ENCODE measurements around the gene ALDH1A2.

ALDH1A2 gene

DNA sequence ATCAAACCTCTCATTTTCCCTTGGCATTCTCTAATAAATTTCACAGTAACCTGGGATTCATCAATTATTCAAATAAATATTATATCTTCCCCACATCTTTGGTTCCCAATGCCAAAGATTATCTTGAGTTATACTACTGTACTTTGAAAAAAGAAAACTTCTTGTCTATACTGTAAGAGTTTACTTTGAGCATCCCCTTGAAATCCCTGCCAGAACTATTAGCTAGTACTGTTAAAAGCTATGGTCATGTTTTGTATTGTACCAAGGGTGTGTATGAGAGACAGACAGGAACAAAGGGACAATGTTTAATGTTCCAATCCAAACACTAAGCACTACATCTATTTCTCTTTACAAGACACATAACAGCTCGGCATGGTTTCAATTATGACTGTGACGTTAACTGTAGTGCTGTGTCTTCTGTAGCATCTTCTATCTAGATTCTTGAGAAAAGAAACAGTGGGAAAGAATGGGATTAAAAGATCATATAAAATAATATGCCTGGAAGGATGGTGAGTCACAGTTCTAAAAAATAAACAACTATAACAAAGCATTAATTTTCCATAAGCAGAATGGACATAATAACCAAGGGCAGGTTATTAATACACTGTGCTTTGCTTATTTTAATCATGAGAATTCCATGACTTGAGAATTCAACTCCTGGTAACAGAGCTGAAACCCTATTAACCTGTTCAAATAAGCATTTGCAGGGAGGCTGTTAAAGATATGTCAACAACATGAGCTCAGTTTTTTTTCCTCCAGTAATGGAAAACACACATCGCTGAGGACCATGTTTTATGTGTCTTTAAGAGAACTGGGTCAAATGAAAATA, 71.1 kb downstream of the ALDH1A2 start:
- no peak for DNase-seq
- Histone ChIP-seq H3K14ac (ENCODE audit: low read length) (no peak overlapping the region), H2AFZ (ENCODE audit: insufficient read depth, low read length, poor library complexity) (no peak overlapping the region), H3K4me2 (ENCODE audit: low read length) (no peak overlapping the region), H3K4ac (ENCODE audit: low read depth, low read length) (no peak overlapping the region), H4K8ac (ENCODE audit: low read depth, low read length) (no peak overlapping the region), H2AK5ac (ENCODE audit: low read length) (no peak overlapping the region), H3K27ac (ENCODE audit: low read depth, low read length) (no peak overlapping the region), H3K23ac (ENCODE audit: low read length) (no peak overlapping the region), H2BK5ac (ENCODE audit: low read depth, low read length, poor library complexity) (no peak overlapping the region), H3K27me3 (ENCODE audit: insufficient read depth, low read length) (no peaks in the 10 kb centered on the region), H4K91ac (ENCODE audit: low read depth, low read length) (no peak overlapping the region), H3K36me3 (ENCODE audit: control insufficient read depth in 1 of 2, insufficient read depth in 2 of 2, low read length in 2 of 2) (no peaks in the 10 kb centered on the region), H2BK12ac (ENCODE audit: low read length) (no peak overlapping the region), H3K4me3 (ENCODE audit: low read depth, low read length) (no peak overlapping the region), H3K9ac (ENCODE audit: low read length) (no peak overlapping the region), H4K12ac (ENCODE audit: low read depth, low read length) (no peak overlapping the region), H3K79me2 (ENCODE audit: control insufficient read depth, insufficient read depth, low read length, poor library complexity) (no peaks in the 10 kb centered on the region), H3K4me1 (ENCODE audit: control insufficient read depth in 1 of 2, insufficient read depth in 2 of 2, low read length in 2 of 2) (no peaks in the 10 kb centered on the region), H3K79me1 (ENCODE audit: low read length) (no peaks in the 10 kb centered on the region), H2BK120ac (ENCODE audit: insufficient read depth, low read length, poor library complexity) (no peak overlapping the region), H3K18ac (ENCODE audit: low read length) (no peak overlapping the region), H3K9me3 (ENCODE audit: insufficient read depth, low read depth, low read length) (no peaks in the 10 kb centered on the region)
- WGBS (ENCODE audit: extremely low coverage, insufficient coverage, insufficient read length) = no CpG with 5 or more reads among the region's 3 CpGs

DNA sequence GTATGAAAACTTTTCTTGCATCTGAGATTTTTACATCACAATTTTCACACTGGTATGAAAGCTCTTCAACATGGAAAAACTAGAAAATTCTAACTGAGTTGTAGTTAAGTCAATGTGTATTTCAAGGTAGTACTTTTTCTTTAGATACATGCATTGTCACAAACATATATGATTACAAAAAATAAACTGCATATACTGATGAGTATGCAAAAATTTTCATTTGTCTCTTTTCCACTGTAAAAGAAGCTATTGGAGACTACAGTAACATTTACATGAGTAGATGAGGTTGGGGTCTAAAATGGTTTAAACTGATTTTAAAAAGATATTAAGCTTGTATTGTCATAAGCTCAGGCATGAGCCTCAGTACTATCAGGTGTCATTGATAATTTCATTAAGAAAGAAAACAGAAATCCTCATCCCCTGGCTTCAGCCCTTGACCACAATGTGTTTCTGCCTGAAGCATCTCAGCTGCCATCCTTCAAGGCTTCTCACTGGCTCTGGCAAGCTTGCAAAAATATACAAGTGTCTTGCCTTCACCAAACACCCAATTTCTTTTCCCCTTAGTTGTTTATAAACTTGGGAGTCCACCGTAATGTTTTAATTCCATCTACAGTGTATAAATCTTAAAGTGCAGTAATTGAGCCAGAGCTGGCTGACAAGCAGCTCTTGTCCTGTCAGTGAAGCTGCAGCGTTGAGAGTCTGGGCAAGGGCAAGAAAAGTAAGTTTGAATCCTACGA, 71.9 kb downstream of the ALDH1A2 start:
- no peak overlapping the region for H2BK120ac ChIP-seq (ENCODE audit: insufficient read depth, low read length, poor library complexity)
- no peak overlapping the region for H4K91ac ChIP-seq (ENCODE audit: low read depth, low read length)
- no peak overlapping the region for H3K14ac ChIP-seq (ENCODE audit: low read length)
- H3K79me1 ChIP-seq (ENCODE audit: low read length) = no peaks in the 10 kb centered on the region
- H3K79me2 ChIP-seq (ENCODE audit: control insufficient read depth, insufficient read depth, low read length, poor library complexity) = no peaks in the 10 kb centered on the region
- no CpG with 5 or more reads among the region's 3 CpGs for WGBS (ENCODE audit: extremely low coverage, insufficient coverage, insufficient read length)
- H4K12ac ChIP-seq (ENCODE audit: low read depth, low read length) = no peak overlapping the region
- H3K9me3 ChIP-seq (ENCODE audit: insufficient read depth, low read depth, low read length) = no peaks in the 10 kb centered on the region
- H3K4ac ChIP-seq (ENCODE audit: low read depth, low read length) = no peak overlapping the region
- H3K4me2 ChIP-seq (ENCODE audit: low read length) = no peak overlapping the region
- H3K27ac ChIP-seq (ENCODE audit: low read depth, low read length) = no peak overlapping the region
- H2BK12ac ChIP-seq (ENCODE audit: low read length) = no peak overlapping the region
- H3K18ac ChIP-seq (ENCODE audit: low read length) = no peak overlapping the region
- DNase-seq = no peak
- H3K9ac ChIP-seq (ENCODE audit: low read length) = no peak overlapping the region
- H3K27me3 ChIP-seq (ENCODE audit: insufficient read depth, low read length) = no peaks in the 10 kb centered on the region
- H4K8ac ChIP-seq (ENCODE audit: low read depth, low read length) = no peak overlapping the region
- H2AFZ ChIP-seq (ENCODE audit: insufficient read depth, low read length, poor library complexity) = no peak overlapping the region
- H3K23ac ChIP-seq (ENCODE audit: low read length) = no peak overlapping the region
- no peaks in the 10 kb centered on the region for H3K36me3 ChIP-seq (ENCODE audit: control insufficient read depth in 1 of 2, insufficient read depth in 2 of 2, low read length in 2 of 2)
- H3K4me3 ChIP-seq (ENCODE audit: low read depth, low read length) = no peak overlapping the region
- no peaks in the 10 kb centered on the region for H3K4me1 ChIP-seq (ENCODE audit: control insufficient read depth in 1 of 2, insufficient read depth in 2 of 2, low read length in 2 of 2)
- H2AK5ac ChIP-seq (ENCODE audit: low read length) = no peak overlapping the region
- no peak overlapping the region for H2BK5ac ChIP-seq (ENCODE audit: low read depth, low read length, poor library complexity)

DNA sequence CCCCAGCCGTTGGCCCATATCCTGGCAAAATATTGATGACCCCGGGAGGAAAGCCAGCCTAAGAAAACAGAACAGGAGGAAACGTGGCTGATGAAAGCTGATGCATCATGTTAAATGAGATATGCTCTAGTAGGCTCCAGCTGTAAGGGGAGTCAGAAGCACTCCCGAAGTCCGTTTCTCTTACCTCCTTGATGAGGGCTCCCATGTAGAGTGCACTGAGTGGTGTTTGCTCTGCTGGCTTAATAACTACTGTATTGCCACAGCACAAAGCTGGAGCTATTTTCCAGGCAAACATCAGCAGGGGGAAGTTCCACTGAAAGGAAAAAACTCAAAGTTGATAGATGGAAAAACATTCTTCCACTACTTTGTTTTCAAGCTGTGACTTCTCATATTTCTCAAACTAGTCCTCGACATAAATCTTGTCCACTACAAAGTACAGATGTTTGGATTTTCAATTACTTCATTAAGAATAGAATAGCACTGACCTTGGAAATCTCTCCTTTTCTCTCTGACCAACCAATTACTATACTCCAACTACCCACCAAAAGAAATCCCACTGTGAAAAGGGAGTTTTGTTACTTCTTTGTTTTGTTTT, 72.7 kb downstream of the ALDH1A2 start:
- H3K23ac ChIP-seq (ENCODE audit: low read length) = no peak overlapping the region
- no peak overlapping the region for H2BK120ac ChIP-seq (ENCODE audit: insufficient read depth, low read length, poor library complexity)
- no peak overlapping the region for H3K9ac ChIP-seq (ENCODE audit: low read length)
- no peak overlapping the region for H3K4me3 ChIP-seq (ENCODE audit: low read depth, low read length)
- no peak overlapping the region for H2AFZ ChIP-seq (ENCODE audit: insufficient read depth, low read length, poor library complexity)
- H3K27ac ChIP-seq (ENCODE audit: low read depth, low read length) = no peak overlapping the region
- no peaks in the 10 kb centered on the region for H3K36me3 ChIP-seq (ENCODE audit: control insufficient read depth in 1 of 2, insufficient read depth in 2 of 2, low read length in 2 of 2)
- H2AK5ac ChIP-seq (ENCODE audit: low read length) = no peak overlapping the region
- H3K4me2 ChIP-seq (ENCODE audit: low read length) = no peak overlapping the region
- H4K12ac ChIP-seq (ENCODE audit: low read depth, low read length) = no peak overlapping the region
- WGBS (ENCODE audit: extremely low coverage, insufficient coverage, insufficient read length) = no CpG with 5 or more reads among the region's 6 CpGs
- no peak overlapping the region for H3K4ac ChIP-seq (ENCODE audit: low read depth, low read length)
- no peak overlapping the region for H2BK12ac ChIP-seq (ENCODE audit: low read length)
- H3K18ac ChIP-seq (ENCODE audit: low read length) = no peak overlapping the region
- H3K79me1 ChIP-seq (ENCODE audit: low read length) = no peaks in the 10 kb centered on the region
- no peaks in the 10 kb centered on the region for H3K79me2 ChIP-seq (ENCODE audit: control insufficient read depth, insufficient read depth, low read length, poor library complexity)
- H4K8ac ChIP-seq (ENCODE audit: low read depth, low read length) = no peak overlapping the region
- H3K4me1 ChIP-seq (ENCODE audit: control insufficient read depth in 1 of 2, insufficient read depth in 2 of 2, low read length in 2 of 2) = no peaks in the 10 kb centered on the region
- H3K27me3 ChIP-seq (ENCODE audit: insufficient read depth, low read length) = no peaks in the 10 kb centered on the region
- no peak for DNase-seq
- H2BK5ac ChIP-seq (ENCODE audit: low read depth, low read length, poor library complexity) = no peak overlapping the region
- no peak overlapping the region for H4K91ac ChIP-seq (ENCODE audit: low read depth, low read length)
- H3K14ac ChIP-seq (ENCODE audit: low read length) = no peak overlapping the region
- H3K9me3 ChIP-seq (ENCODE audit: insufficient read depth, low read depth, low read length) = no peaks in the 10 kb centered on the region

DNA sequence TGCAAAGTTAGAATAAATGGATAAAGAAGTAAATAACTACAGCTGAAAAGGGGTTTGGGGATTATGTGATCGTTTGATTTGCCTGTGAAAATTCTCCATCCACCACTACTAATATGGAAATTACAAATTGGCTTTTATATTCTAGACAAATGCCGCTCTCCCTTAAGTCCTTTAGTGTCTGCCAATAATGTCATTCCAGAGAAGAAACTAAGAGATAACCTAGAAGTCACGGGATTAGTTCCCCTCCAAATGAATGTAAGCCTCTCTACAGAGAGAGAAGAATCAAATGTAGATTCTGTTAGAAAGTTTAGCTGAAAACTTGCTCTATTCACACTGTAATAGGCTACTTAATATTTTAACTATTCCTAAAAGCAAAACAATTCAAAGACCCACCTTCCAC, 92.0 kb downstream of the ALDH1A2 start:
- DNase-seq = no peak
- H2BK5ac ChIP-seq (ENCODE audit: low read depth, low read length, poor library complexity) = no peak overlapping the region

More for the DNA sequence above, 92.0 kb downstream of the ALDH1A2 start:
- H2AFZ ChIP-seq (ENCODE audit: insufficient read depth, low read length, poor library complexity) = no peak overlapping the region
- H3K36me3 ChIP-seq (ENCODE audit: control insufficient read depth in 1 of 2, insufficient read depth in 2 of 2, low read length in 2 of 2) = no peaks in the 10 kb centered on the region
- no peak overlapping the region for H3K4me2 ChIP-seq (ENCODE audit: low read length)
- no peak overlapping the region for H4K12ac ChIP-seq (ENCODE audit: low read depth, low read length)
- no peak overlapping the region for H3K9ac ChIP-seq (ENCODE audit: low read length)
- no peak overlapping the region for H2BK12ac ChIP-seq (ENCODE audit: low read length)
- H3K18ac ChIP-seq (ENCODE audit: low read length) = no peak overlapping the region
- no peak overlapping the region for H4K8ac ChIP-seq (ENCODE audit: low read depth, low read length)
- H3K23ac ChIP-seq (ENCODE audit: low read length) = no peak overlapping the region
- H3K79me2 ChIP-seq (ENCODE audit: control insufficient read depth, insufficient read depth, low read length, poor library complexity) = no peaks in the 10 kb centered on the region
- no peaks in the 10 kb centered on the region for H3K4me1 ChIP-seq (ENCODE audit: control insufficient read depth in 1 of 2, insufficient read depth in 2 of 2, low read length in 2 of 2)
- H3K4me3 ChIP-seq (ENCODE audit: low read depth, low read length) = no peak overlapping the region
- no peak overlapping the region for H2AK5ac ChIP-seq (ENCODE audit: low read length)
- no CpG with 5 or more reads among the region's 3 CpGs for WGBS (ENCODE audit: extremely low coverage, insufficient coverage, insufficient read length)
- no peak overlapping the region for H3K4ac ChIP-seq (ENCODE audit: low read depth, low read length)
- H2BK120ac ChIP-seq (ENCODE audit: insufficient read depth, low read length, poor library complexity) = no peak overlapping the region
- no peaks in the 10 kb centered on the region for H3K79me1 ChIP-seq (ENCODE audit: low read length)
- H3K9me3 ChIP-seq (ENCODE audit: insufficient read depth, low read depth, low read length) = no peaks in the 10 kb centered on the region
- H3K14ac ChIP-seq (ENCODE audit: low read length) = no peak overlapping the region
- H3K27me3 ChIP-seq (ENCODE audit: insufficient read depth, low read length) = no peaks in the 10 kb centered on the region
- H4K91ac ChIP-seq (ENCODE audit: low read depth, low read length) = no peak overlapping the region
- H3K27ac ChIP-seq (ENCODE audit: low read depth, low read length) = no peak overlapping the region
